HG03103 (cell line): ENCODE results near the gene SCFD1.
A peak's percentile ranks its signal among the peaks of the same experiment; 100 is the strongest.
"Not testable (repeated sequence)": the region's sequence is repeated elsewhere in the genome, so short reads cannot be mapped to it uniquely, and the experiment has no call there.

ENCODE experiments used
- ATAC-seq: cut with Tn5 transposase; IDR thresholded peaks from one replicate; pipeline ENCODE4 v1.9.1; 2021; ENCODE audit warnings: low read depth; ENCODE audit not compliant: unreplicated experiment

The SCFD1 gene

GRCh38 chr14:30621940-30622830 lies at the start of gene SCFD1:
TSS of gene SCFD1 (plus strand) at chr14:30622319. CDS start at chr14:30622339, 20 bp downstream.
- peak; percentile 86 for ATAC-seq

DNA sequence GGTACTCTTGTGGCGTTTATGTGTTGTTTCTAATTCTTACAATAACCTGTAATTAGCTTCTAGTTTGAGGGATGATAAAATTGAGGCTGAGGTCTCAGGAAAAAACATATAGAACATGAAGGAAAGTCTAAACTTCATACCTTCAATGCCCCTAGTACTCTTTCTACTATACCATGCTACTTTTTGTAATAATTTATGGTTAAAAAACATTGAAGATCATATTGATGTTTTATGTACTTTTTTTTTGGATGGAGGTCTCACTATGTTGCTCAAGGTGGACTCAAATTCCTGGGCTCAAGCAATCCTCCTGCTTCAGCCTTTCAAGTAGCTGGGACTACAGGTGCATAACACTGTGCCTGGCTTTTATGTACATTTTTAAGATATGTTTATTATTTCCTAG lies 49.3 kb upstream of the SCFD1 start:
- ATAC-seq = no peak

DNA sequence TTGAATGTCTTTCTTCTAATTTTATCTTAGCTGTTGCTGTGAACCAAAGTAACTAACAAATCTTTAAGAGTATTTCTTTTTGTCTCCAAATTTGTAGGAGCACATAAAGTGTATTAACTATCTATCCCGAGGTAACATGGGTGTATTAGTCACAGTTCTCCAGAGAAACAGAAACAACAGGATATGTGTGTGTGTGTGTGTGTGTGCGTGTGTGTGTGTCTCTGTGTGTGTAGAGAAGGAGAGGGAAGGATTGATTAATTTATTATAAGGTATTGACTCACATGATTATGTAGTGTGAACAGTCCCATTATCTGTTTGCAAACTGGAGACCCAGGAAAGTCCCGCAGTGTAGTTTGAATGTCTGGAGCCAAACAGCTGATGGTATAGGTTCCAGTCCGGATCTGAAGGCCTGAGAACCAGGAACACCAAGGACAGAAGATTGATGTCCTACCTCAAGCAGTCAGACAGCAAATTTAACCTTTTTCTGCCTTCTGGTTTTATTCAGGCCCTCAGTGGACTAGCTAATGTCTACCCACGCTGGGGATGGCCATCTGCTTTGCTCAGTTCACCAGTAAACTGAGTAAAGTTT lies 48.8 kb upstream of the SCFD1 start:
- ATAC-seq = no peak

DNA sequence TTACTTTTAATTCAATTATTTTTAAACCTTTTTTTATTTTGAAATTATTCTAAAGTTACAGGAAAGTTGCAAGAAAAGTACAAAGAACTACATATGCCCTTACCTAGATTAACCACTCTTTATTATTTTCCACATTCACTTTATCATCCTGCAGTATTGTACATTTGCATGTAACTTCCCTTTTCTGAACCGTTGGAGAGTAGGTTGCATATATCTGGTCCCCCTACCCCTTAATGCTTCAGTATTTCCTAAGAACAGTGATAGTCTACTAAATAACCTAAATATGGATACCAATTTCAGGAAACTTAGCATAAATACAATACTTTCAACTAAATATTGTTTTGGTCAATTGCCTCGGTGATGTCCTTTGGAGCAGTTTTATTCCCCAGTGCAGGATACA lies 48.2 kb upstream of the SCFD1 start:
- no peak for ATAC-seq

- not testable (repeated sequence) for ATAC-seq
Measured at GRCh38 chr14:30574777-30575176, 47.3 kb upstream of the SCFD1 start.

DNA sequence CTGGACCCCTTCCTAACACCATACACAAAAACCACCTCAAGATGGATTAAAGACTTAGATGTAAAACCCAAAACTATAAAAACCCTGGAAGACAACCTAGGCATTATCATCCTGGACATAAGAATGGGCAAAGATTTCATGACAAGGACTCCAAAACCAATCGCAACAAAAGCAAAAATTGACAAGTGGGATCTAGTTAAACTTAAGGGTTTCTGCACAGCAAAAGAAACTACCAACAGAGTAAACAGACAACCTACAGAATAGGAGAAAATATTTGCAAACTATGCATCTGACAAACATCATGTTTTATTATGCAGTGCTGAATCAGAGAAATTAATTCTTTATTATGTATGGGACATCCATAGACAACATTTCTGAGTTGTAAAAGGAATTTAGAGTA lies 45.8 kb upstream of the SCFD1 start:
- not testable (repeated sequence) for ATAC-seq

DNA sequence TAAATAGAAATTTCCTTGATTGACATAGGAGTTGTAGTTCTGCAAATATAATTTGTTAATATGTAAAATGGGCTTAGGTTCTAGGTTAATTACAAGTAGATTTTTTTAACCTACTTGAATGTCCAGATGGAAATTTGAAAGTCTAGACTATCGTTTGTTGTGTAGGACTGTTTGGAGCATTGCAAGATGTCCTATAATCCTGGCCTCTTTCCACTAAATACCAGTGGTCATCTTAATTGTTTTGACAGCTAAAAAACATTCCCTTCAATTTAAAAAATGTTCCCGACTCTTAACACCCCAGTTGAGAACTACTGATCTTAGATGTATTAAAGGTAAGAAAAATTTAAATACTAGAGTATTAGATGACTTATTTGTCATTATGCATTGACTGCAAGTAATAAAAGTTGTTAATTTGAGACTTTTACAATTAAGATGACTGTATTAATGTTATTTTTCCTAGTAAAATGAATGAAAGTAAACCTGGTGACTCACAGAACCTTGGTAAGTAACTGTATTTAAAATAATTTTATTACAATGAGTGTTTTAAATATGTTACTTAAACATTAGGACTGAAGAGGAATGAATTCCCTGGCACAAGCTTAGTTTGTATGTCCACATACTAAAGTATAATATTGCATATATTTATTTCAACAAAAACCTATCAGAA lies 41.4 kb upstream of the SCFD1 start:
- no peak for ATAC-seq

DNA sequence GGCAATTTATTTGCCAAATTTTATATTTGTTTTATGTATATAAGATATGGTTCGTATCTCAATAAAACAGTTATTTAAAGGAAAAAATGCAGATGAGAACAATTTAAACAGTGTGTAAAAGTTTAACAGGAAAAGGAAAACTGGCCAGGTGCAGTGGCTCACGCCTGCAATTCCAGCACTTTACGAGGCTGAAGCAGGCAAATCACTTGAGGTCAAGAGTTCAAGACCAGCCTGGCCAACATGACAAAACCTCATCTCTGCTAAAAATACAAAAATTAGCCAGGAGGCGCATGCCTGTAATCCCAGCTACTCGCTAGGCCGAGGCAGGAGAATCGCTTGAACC lies 40.9 kb upstream of the SCFD1 start:
- ATAC-seq = no peak

DNA sequence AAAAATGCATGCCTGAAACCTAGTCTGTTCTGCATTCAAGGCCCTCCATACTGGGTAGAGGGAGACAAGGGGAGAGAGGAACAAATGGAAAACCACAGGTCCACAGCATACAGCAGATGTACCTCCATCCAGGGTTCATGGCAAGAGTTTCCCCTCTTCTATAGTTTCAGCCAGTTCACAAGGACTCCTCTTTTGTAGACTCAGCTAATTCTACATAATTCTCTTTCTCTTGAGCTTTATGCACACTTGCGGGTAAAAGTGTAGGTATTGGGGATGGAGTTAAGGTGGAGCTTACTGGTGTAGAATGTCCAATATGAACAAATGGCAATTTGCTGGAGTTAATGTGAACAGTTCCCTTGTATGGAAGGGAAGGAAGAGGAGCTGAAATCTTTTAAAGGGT lies 39.7 kb upstream of the SCFD1 start:
- ATAC-seq = no peak

GRCh38 chr14:30584058-30584630 lies 38.0 kb upstream of the SCFD1 start:
- no peak for ATAC-seq

DNA sequence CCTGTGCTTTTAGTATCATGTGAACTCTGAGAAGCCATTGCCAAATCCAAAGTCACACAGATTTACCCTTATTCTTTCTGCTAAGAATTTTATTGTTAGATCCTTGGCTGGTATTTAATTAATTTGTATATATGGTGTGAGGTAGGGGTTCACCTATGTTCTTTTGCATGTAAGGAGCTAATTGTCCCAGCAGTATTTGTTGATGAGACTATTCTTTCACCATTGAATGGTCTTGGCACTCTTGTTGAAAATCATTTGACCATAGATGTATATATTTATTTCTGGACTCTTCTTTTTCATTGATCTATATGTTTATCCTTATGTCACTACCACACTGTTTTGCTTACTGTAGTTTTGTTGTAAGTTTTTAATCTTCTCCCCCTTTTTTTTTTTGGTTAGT lies 36.9 kb upstream of the SCFD1 start:
- ATAC-seq = no peak

DNA sequence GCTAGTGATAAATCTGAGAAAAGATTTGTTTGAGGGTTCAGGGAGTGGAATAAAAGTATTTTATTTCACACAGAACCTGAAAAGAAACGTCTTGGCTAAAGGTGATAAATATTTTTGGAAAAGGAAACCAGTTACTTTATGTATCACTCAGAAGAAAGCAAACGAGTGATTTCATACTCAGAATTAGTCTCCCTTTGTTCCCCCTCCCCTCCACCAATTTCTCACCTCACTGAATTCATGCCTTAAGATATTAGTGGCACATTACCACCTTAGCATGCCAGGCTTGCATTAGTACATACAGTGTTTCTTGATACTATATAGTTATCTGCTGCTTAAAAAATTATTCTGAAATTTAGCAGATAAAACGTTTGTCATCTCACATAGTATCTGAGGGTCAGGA lies 35.0 kb upstream of the SCFD1 start:
- ATAC-seq = no peak

- no peak for ATAC-seq
Measured at GRCh38 chr14:30588873-30589272, 33.2 kb upstream of the SCFD1 start.

DNA sequence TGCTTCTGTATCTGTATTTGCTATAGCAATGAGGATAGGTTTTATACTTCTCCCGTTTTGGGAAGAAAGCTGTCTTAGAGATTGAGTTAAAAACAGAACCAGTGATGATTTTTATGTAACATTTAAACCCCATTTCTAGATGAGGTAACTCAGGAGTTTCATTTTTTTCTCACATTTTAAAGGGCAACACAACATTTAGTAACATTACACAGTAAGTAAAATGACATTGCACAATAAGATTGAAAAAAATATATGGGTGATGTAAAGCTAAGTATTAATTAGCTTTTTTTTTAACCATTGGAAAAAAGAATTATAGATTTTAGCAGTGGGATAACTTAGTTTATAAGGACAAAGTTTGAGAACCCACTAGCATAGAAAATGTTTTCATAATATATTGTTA lies 25.2 kb upstream of the SCFD1 start:
- ATAC-seq = no peak

- no peak for ATAC-seq
Measured at GRCh38 chr14:30597504-30597903, 24.6 kb upstream of the SCFD1 start.

GRCh38 chr14:30600922-30601918 lies 20.9 kb upstream of the SCFD1 start:
- ATAC-seq = no peak

DNA sequence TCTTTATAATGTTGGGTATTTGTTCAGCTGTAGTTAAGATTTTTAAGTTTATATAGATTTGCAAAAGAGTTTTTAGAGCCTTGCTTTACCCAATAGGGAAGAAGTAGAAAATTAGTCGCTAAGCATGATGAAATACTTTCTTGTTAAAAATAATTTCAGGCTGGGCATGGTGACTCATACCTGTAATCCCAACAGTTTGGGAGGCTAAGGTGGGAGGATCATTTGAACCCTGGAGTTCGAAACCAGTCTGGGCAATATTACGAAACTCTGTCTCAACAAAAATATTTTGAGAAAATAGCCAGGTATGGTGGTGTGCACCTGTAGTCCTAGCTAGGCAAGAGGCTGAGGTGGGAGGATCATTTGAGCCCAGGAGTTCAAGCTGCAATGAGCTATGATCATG lies 18.7 kb upstream of the SCFD1 start:
- ATAC-seq = no peak

DNA sequence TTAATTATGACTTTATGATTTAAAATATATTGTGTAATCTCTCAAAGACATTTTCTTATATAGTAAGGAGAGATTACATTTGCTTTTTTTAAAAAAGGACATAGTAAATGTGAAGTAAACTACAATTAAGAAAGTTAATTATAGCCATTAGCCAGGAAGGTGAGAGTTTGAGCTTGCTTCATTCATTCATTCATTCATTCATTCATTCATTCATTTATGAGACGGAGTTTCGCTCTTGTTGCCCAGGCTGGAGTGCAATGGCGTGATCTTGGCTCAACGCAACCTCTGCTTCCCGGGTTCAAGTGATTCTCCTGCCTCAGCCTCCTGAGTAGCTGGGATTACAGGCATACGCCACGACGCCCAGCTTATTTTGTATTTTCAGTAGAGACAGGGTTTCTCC lies 17.4 kb upstream of the SCFD1 start:
- ATAC-seq = not testable (repeated sequence)

GRCh38 chr14:30607156-30607780 lies 14.9 kb upstream of the SCFD1 start:
- no peak for ATAC-seq

- no peak for ATAC-seq
Measured at GRCh38 chr14:30608533-30609006, 13.5 kb upstream of the SCFD1 start.
